Activated effector memory CD4-positive, alpha-beta T cell treated with anti-CD3 and anti-CD28 coated beads, Interleukin-2, amount 50 U/mL, for 16 hours (primary cell): ENCODE results near the gene ACIN1.
A peak's percentile ranks its signal among the peaks of the same experiment; 100 is the strongest.

Source experiments
- DNase-seq: peaks from one replicate; pipeline ENCODE4 v3.0.0-alpha.2; 2020

Gene ACIN1

DNA sequence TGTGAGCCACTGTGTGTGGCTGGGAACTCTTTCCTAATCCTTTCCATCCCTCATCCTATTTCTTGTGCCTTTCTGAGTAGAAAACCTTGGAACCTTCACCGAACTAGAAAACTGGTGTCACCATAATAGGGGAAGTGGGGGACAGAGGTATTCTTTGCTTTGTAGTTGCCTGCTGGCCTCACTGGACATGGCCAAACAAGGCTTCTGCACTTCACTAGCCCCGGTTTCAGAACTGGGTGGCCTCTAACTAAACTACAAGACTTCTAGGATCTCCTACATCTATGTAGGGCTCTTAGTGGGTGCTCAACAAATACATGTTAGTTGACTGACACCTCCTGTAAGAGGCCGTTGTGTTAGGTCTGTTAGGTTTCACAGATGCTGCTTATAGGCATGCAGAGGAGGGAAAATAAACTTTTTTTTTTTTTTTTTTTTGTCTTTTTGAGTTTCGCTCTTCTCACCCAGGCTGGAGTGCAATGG lies 10.4 kb upstream of the ACIN1 start:
- DNase-seq, result no peak

DNA sequence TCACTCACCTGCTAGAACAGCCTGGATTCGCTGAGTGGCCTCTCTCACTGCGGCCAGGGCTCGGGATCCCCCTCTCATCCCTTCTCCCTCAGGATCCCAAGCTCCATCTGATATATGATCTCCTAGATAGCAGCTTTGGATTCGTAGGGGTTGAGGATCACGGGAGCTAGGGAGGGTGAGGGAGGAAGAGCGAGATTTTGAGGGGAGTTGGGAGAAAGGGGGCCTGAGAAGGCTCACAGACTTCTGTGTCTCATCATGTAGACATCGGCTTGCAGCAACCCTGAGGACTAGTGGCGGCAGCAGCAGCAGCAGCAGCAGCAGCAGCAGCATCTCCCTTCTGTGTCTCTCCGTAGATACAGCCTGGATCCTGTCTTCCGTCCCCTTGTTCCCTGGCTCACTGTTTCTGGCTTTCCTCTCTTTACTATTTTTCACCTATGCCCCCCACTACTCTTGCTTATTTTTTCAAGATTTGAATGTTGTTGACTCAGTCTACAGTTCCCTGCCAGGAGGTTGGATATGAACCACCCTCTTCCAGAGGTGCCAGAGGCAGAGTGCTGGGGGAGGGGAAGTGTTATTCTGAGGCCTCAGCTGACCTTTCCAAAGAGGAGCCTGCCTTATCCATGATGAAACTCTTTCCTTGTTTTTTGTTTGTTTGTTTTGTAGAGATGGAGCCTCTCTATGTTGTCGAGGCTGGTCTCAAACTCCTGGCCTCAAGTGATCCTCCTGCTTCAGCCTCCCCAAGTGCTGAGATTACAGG lies 9.8 kb upstream of the ACIN1 start, which contains the start of gene CIROP:
TSS of gene CIROP (minus strand) at position 399 of the 757 bp plus-strand sequence. CDS start at position 330, 69 bp downstream.
- no peak for DNase-seq

DNA sequence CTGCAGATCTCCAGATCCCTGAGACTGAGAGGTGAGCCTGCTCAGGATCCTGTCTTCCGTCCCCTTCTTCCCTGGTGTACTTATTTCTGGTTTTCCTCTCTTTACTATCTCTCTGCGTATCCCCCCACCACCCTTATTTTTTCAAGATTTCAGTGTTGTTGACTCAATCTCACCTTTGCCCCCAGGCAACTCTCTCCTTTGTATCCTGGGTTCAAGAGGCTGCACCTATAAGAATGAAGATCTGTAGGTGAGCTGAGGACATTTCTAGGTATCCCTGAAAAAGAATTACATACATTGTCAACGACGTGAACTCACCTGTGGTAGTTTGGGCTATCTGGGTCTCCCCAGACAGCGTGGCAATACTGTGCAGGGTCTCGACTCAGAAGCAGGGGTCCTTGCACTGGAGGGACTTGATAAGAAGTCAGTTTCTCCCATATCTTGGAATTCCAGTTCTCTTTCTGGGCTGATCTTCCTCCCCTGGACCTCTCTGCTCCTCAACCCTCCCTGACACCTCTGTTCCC lies 9.2 kb upstream of the ACIN1 start:
- DNase-seq, result no peak

DNA sequence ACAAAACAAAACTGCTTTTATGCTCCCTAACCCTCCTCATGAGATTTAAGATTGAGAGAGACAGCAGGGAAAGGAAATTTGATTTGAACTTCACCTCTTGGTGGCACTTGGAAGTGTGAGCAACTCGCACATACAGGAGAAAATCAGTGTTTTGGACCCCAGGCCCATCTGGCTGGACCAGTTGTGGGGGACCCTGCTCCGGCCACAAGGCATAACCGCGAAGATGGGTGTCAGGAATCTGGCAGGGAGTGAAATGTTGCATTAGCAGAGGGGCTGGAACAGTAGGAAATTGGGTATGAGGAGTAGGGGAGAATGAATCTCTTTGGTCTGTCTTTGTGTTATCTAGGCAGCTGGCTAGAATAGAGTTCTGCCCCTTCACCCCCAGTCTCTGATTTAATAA lies 8.6 kb upstream of the ACIN1 start:
- no peak for DNase-seq

DNA sequence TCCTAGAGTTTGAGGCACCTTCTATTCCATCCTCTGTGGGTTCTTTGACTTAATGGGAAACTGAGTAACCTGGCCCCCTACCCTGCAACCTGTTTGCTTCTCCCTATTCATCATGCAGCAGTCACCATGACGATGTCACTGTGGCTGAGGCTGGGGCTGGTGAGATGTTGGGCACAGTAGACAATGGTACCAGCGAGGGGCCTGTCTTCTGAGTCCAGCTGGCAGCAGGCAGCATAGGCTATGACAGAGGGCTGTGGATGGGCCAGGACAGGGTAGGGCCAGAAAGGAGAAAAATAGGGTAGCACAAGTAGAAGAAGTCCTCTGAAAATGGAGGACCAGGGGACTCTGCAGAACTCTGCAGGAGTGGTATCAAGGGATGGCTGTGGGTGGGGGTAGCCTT lies 7.9 kb upstream of the ACIN1 start:
- no peak for DNase-seq

DNA sequence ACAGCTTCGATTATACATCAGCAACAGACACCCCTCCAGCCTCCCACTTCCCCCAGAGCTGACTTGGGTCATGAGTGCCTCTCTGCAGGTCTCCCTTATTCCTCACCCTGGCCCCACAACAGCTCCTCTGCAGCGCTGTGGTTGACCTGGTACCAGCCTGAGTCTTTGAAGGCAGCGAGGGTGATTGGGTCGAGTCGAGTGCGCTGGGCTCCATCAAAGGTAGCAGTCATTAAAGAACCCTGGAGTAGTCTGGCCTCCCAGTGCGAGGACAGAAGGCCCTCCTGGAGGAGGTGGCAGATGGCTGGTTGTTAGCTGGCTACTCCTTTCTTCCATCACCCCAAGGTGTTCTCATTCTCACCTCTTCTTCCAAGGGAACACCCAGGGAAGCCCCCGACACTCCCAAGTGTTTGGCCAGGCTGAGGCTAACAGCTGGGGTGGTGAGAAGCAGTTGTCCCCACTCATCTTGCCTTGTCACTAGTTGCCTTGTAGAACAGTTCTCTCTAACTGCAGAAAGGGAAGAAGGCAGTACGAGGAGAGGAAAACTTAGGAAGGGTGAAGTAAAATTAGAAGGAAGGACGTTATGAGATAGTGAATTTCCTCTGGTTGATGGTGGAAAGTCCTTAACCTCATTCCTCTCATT lies 7.2 kb upstream of the ACIN1 start:
- no peak for DNase-seq

DNA sequence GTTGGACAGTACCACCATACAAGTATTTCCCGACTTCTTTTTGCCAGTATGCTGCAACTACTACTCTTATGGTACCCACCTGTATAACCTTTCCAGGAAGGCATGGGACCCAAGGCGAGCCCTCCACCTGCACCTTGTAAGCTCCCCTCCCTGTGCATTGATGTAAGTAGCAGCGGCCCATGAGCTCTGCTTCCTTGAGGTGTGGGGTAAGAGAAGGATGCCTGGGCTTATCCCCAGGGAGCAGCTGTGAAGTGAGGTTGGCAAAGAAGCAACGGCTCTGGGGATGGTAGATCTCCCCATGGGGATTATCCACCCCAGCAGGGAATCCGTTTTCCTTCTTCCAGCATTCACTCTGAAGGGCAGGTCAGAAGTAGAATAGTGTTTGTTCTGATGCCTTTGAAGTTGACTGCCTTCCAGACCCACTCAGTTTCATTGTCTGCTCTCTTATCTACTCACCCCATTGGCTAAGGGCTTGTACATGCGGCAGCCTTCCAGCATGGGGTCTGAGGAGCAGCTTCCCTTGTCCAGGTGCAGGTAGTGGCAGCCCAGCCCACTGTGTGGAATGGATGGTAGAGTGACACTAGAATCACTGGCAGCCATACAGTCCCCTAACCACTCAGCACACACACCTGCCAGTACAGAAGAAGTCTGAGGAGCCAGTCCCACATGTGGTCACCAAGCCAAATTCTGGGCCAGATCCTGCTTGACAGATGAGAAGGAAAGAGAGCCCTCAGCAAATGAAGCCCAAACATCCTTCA lies 6.5 kb upstream of the ACIN1 start:
- no peak for DNase-seq

DNA sequence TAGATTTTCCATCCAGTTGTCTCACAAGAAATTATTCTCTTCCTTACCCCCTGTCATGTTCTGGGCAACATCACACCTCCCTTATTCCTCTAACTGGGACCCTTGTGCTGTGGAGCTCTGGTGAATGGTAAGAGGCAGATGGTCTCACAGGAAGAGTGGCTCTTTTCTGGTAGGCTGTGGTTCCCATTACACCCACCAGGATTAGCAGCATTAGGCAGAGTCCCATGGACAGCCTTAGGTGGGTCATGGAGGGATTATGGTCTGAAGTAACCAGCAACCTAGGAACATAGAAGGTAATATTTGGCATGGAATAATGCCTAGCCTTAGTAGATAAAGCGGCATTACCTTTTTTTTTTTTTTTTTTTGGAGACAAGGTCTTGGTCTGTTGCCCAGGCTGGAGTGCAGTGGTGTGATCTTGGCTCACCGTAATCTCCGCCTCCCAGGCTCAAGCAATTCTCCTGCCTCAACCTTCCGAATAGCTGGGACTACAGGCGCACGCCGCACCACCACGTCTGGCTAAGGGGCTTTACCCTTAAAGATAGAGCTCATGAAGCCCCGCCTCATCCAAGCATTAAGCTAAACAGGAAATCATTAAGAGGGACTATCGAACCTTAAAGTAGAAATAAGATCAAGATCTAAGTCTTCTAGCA lies 4.4 kb upstream of the ACIN1 start:
- DNase-seq, result no peak

DNA sequence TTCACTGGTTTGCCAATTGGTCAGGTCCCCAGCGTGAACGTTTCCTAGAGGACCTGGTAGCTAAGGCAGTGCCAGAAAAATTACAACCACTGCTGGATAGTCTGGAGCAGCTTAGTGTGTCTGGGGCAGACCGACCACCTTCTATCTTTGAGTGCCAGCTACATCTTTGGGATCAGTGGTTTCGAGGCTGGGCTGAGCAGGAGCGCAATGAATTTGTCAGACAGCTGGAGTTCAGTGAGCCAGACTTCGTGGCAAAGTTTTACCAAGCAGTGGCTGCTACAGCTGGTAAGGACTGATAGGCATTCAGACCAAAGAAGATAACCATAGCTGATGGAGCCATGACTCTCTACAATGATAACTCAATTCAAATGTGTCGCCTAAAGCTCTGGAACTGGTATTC lies 2.9 kb upstream of the ACIN1 start:
- DNase-seq, result peak; percentile 30

DNA sequence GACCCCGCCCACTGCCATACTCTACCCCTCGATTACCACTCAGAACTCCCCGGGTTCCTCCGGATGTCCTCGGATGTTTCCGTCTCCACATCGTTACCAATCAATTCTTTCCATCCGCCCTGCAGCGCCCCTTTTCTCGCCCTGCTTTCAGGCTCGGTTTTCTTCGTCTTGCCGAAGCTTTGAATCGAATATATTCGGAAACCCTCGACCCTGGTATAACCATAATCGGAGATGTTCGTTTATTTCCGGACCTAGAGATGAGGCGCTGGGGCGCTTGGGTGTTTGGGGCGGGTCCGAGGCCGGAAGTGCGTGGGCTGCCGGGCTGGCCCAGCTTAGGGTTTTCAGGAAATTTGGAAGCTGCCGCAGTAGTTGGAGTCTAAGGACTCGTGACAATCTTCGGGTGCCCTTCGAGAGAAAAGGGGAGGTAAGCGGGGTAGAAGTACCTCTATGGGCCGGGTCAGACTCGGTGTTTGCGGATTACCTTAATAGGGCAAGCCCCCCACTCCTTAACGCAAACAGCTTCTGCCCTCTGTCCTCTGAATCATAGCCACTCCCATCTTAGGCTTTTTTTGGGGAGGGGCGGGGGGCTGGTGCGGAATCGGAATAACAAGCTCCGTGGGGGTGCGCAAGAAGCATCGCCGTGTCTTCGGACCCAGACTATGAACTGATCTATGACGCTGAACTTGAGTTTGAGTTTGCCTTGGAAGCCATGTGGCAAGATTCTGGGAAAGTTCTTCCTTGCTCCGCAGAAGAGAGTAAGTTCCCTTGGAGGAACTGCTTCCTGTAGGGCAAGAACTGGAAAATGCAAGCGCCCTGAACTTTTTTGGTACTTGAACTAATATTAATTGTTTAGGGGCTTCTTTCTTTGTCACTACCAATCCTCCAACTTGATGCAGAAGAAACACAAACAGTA lies 516 bp upstream of the ACIN1 start, which contains the start of gene C14orf119:
TSS of gene C14orf119 (plus strand) at position 310 of the 913 bp plus-strand sequence. CDS start 2,154 bp downstream, outside the sequence.
- peak; percentile 99 for DNase-seq

DNA sequence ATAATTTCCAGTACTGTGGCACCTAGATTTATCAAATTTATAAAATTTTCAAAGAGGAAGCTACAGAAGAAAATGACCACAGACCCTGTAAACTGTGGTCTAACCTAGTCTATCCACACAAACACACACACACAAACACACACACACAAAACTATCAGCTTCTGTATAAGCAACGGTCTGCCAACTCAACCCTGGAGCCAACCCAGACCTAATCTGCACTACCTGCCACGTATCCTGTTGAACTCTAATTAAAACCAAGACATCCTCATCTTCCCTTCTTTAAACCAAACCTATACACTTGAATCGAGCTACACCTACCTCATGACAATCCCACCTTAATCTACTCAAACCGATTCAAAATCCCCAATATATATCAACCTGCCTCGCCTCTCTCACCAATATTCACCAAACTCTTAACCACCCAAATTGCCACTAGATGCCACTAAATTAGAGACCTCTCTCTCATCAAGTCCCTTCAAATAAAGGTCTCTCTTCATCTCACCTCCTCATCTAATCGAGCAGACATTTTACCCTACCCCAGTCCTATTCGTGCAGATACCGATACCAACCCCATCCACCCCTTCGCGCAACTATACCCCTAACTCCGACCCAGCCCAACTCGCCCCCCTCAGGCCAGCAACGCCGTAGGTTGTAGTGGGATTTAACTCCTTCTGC lies 808 bp downstream of the ACIN1 start:
- DNase-seq, result peak; percentile 42

DNA sequence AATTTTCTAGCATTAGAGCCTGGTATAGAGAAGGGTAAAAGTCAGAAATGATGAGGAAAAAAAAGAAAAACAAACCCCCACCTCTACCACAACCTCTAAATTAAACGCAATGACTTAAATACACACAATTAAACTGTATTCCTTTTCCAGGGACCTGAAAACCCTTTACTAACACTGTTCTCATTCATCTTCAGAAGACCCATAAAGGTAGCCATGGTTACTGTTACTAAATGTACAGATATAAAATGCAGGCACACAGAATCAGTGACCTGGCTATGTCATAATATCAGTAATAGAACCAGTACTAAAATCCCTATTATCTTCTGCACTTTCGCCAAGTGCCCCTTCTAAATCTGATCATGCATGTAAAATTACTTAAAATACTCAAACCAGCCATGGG lies 1.4 kb downstream of the ACIN1 start:
- no peak for DNase-seq

DNA sequence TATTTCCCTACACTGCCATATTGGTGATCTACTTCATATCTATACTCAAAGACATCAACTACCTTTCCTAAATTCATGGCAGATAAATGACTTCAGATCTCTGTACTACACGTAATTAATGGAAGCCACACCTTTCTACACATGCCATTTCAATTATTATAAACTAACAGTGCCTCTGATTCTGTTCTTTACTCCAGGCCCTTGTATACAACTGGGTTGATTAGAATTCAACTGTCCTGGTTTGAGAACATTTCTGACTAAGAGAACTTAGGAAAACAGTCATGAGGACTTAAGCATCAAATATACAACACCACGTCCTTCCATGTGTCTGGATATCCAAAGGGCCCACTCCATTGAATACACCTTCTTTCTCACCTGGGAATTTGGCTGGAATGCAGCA lies 1.8 kb downstream of the ACIN1 start:
- DNase-seq, result no peak

DNA sequence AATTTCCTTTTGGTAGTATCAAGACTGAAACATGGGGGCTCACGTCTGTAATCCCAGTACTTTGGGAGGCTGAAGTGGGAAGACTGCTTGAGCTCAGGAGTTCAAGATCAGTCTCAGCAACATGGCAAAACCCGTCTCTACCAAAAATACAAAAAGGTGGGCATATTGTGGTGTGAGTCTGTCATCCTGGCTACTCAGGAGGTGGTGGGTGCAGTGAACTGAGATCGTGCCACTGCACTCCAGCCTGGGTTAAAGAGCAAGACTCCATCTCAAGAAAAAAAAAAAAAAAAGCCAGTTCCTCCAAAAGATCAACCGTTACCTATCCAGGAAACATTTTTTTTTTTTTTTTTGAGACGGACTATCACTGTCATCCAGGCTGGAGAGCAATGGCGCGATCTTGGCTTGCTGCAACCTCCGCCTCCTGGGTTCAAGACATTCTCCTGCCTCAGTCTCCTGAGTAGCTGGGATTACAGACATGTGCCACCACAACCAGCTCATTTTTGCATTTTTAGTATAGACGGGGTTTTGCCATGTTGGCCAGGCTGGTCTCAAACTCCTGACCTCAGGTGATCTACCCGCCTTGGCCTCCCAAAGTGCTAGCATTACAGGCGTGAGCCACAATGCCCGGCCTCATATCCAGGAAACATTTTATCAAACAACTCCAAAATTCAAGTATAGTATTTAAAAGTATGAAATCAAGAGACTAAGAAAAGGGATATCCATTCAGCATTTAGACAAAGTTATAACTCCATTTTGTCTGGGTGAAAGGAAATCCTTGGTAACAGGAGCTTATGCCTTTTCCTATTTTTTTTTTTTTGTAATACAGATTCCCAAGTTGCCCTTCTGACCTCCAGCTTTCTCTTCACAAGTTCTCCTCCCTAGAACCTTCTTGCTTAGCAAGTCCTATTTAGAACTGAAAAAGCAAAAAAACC lies 3.4 kb downstream of the ACIN1 start:
- DNase-seq, result no peak

DNA sequence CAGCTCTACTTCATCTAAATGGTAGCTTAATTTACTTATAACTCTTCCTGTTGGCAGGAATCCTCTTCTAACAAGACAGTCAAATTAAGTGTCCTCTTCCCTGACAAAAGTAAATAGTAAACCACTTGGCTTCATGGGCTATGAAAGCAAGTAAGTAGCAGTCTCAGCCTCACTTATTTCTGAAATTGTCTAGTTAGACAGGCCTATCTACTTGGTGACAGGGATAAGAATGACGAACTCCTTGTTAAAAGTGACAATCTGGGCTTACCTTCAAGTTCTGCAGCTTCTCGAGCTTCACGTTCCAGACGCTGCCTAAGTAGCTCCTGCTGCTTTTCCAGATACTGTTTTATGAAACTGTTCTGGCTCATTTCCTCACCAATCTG lies 4.7 kb downstream of the ACIN1 start:
- no peak for DNase-seq

DNA sequence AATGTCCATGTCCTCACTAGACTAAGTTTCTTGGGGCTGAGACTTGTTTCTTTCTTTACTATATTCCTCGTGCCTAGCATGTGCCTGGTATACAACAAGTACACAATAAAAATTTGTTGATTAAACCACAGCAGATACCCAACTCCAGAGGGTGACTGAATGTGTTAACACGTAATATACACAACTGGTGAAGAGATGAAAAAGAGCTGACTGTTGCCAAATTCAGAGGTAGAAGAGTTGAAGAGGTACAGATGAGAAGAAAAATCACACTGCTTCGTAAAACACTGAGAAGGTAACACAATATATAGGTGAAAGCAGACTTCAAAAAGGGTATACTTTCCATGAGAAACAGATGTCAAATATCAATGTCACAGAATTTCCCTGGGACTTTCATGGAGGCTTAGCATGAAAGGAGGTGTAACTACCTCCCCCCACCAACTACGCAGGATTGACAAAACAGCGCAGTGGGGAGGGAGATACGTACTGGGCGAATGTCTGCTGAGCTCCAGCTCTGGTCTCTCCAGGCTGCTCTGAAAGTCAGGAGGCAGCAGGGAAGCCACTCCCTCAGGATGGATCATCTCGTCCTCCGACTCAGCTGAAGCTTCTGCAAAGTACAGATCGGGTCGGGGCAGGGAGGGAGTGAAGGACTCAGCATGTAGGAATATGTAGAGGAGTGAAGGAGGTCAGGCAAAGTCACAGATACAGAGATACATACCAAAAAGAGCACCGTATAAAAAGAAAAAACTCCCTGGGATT lies 5.3 kb downstream of the ACIN1 start:
- peak; percentile 22 for DNase-seq

DNA sequence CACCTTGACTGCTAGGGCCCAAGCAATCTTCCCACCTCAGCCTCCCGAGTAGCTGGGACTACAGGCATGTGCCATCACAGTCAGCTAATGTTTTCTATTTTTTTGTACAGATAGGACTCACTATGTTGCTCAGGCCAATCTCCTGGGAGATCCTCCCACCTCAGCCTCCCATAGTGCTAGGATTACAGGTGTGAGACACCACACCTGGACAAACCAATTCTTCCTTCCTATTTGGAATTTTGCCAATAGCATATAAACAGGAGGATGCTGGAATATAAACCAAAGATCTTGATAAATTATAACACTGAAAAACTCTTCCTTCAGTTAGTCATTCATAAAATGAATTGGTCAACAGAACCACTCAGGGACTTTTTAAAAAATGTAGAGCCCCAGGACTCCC lies 8.4 kb downstream of the ACIN1 start:
- DNase-seq, result no peak

DNA sequence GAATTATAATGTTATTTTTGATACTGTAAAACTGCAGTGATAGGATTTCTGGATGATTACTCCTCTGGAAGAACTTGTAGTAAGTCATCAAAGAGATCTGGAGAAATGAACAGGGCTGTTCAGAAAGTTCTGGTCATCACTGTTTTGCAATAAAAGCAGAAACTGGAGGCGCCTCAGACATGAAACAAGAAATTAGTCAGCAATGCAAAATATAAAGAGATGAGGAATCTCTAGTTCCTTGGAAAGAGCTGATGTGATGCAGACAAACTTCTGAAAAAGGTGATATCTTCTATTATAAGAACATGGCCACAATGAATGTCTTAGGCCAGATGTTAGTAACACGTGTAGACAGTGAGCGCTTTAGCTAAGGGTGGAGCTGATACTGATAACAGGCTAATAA lies 9.5 kb downstream of the ACIN1 start:
- DNase-seq, result no peak

DNA sequence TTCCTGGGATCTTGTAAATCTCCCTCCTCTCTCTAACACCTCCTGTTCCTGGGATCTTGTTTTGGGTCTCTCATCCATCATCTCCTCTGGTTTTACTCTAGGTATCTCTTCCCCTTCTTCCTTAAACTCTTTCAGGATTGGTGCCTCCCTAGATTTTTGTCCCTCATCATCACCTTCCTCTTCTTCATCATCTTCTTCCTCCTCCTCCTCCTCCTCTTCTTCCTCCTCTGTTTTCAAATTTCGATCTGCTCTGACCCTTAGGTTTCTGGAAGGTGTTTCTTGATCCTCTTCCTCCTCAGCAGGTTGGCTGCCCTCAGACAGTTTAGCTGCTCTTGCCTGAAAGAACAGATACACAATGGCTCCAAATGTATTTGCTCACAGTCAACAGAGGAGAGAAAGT lies 14.5 kb downstream of the ACIN1 start:
- no peak for DNase-seq
